ENCODE results near the gene TMEM184B. TPM values are rescaled to one million over a fixed set of nuclear protein-coding genes. Genes with fewer than 3 reads are reported as not detected.

TMEM184B gene
- total RNA-seq, 3 donors from 2014 or later (not counting 1 experiment from before 2014, with no cell fraction given): 58.1 to 72.5 (median 68.6) TPM

GRCh38 chr22:38226853-38227649 is 45.8 kb downstream of the TMEM184B start:
- Histone ChIP-seq H3K9me3 (ENCODE audit: control insufficient read depth, insufficient read depth, low read length) (no peaks in the 10 kb centered on the region), H3K27ac (ENCODE audit: low read length) (no peak overlapping the region), H3K4me3 (ENCODE audit: low read length) (no peak overlapping the region), H3K27me3 (ENCODE audit: control insufficient read depth, insufficient read depth, low read length) (no peaks in the 10 kb centered on the region), H3K36me3 (ENCODE audit: control insufficient read depth, insufficient read depth, low read length) (peaks cover 33% of the 10 kb centered on the region), H3K4me1 (ENCODE audit: control insufficient read depth, insufficient read depth, low read length) (peaks cover 35% of the 10 kb centered on the region)
- Mint-ChIP-seq H3K9me3 (no peaks in the 10 kb centered on the region), H3K27me3 (ENCODE audit: low read depth in 2 of 2) (no peaks in the 10 kb centered on the region), H3K36me3 (no peaks in the 10 kb centered on the region), H3K4me3 (no peak overlapping the region), H3K4me1 (peaks cover 20 to 31% of the 10 kb centered on the region in 2 donors), H3K27ac (no peak overlapping the region)
- 96% methylated on average over 25 of the region's 25 CpGs for WGBS (ENCODE audit: insufficient coverage)
- TF ChIP-seq CTCF (IDR thresholded peaks at IDR 0.05): no peak
- ATAC-seq (no peak), DNase-seq (no peak)
- intact Hi-C loops (cut with micrococcal nuclease): loop anchor here (10.0 kb wide), 1 partner anchor 52 kb away; no protein-coding TSS in a partner anchor

- Mint-ChIP-seq H3K9me3 (no peaks in the 10 kb centered on the region), H3K27ac (no peak overlapping the region), H3K36me3 (no peaks in the 10 kb centered on the region), H3K27me3 (ENCODE audit: low read depth in 2 of 2) (no peaks in the 10 kb centered on the region), H3K4me3 (no peak overlapping the region), H3K4me1 (peaks cover 11 to 29% of the 10 kb centered on the region in 2 donors)
- Histone ChIP-seq H3K36me3 (ENCODE audit: control insufficient read depth, insufficient read depth, low read length) (peaks cover 35% of the 10 kb centered on the region), H3K27ac (ENCODE audit: low read length) (no peak overlapping the region), H3K9me3 (ENCODE audit: control insufficient read depth, insufficient read depth, low read length) (no peaks in the 10 kb centered on the region), H3K27me3 (ENCODE audit: control insufficient read depth, insufficient read depth, low read length) (no peaks in the 10 kb centered on the region), H3K4me1 (ENCODE audit: control insufficient read depth, insufficient read depth, low read length) (peaks cover 23% of the 10 kb centered on the region), H3K4me3 (ENCODE audit: low read length) (no peak overlapping the region)
- no peak for TF ChIP-seq CTCF (IDR thresholded peaks at IDR 0.05)
- 79% methylated on average over 8 of the region's 12 CpGs for WGBS (ENCODE audit: insufficient coverage)
- intact Hi-C loops (cut with micrococcal nuclease): loop anchor here (10.0 kb wide), 1 partner anchor 49 kb away; no protein-coding TSS in a partner anchor
- DNase-seq (no peak), ATAC-seq (no peak)
Observed at GRCh38 chr22:38223289-38223960, 49.4 kb downstream of the TMEM184B start.

- peaks cover 16 to 32% of the 10 kb centered on the region in 2 donors for H3K4me1 Mint-ChIP-seq
- 78% methylated on average over 8 of the region's 8 CpGs for WGBS (ENCODE audit: insufficient coverage)
- no peak overlapping the region for H3K4me3 Mint-ChIP-seq
- no peaks in the 10 kb centered on the region for H3K27me3 ChIP-seq (ENCODE audit: control insufficient read depth, insufficient read depth, low read length)
- intact Hi-C loops (cut with micrococcal nuclease): loop anchor here (10.0 kb wide), 1 partner anchor 48 kb away; no protein-coding TSS in a partner anchor
- peak overlapping the region in 1 of 2 donors; percentile 53 for H3K27ac Mint-ChIP-seq
- H3K36me3 Mint-ChIP-seq: no peaks in the 10 kb centered on the region
- H3K9me3 ChIP-seq (ENCODE audit: control insufficient read depth, insufficient read depth, low read length): no peaks in the 10 kb centered on the region
- no peak overlapping the region for H3K27ac ChIP-seq (ENCODE audit: low read length)
- ATAC-seq: no peak
- no peak for TF ChIP-seq CTCF (IDR thresholded peaks at IDR 0.05)
- peaks cover 23% of the 10 kb centered on the region for H3K4me1 ChIP-seq (ENCODE audit: control insufficient read depth, insufficient read depth, low read length)
- H3K36me3 ChIP-seq (ENCODE audit: control insufficient read depth, insufficient read depth, low read length): peaks cover 33% of the 10 kb centered on the region
- H3K4me3 ChIP-seq (ENCODE audit: low read length): no peak overlapping the region
- no peaks in the 10 kb centered on the region for H3K9me3 Mint-ChIP-seq
- no peak for DNase-seq
- no peaks in the 10 kb centered on the region for H3K27me3 Mint-ChIP-seq (ENCODE audit: low read depth in 2 of 2)
Observed at GRCh38 chr22:38222797-38223119, 50.1 kb downstream of the TMEM184B start.
